DND-41 (cell line): Measurements from ENCODE around the gene ZNF488.

Source experiments
- ATAC-seq: fragments of 200-7000 bp; cut with Tn5 transposase; 3 replicates; pipeline ENCODE4 v1.9.1; 2021; ENCODE audit warnings: low read depth; ENCODE audit not compliant: insufficient read depth
- DNase-seq: peaks from one replicate; pipeline ENCODE4 v3.0.0-alpha.2; 2020
- H2AFZ ChIP-seq: 2 replicates; pipeline ENCODE4 v1.6.0; 2012; ENCODE audit warnings: low read depth, low read length
- H3K27ac ChIP-seq: 2 replicates; pipeline ENCODE4 v1.5.1; 2012; ENCODE audit warnings: low read length, inconsistent platforms
- H3K27me3 ChIP-seq: fragments of 200-600 bp; sonication (generic); 2 replicates; pipeline ENCODE4 v1.6.0; 2012; ENCODE audit warnings: low read length, mild to moderate bottlenecking, inconsistent platforms; ENCODE audit not compliant: insufficient read depth, poor library complexity
- H3K36me3 ChIP-seq: 2 replicates; pipeline ENCODE4 v1.5.1; 2012; ENCODE audit warnings: low read length, inconsistent platforms; ENCODE audit not compliant: insufficient read depth
- H3K4me1 ChIP-seq: 2 replicates; pipeline ENCODE4 v1.5.1; 2012; ENCODE audit warnings: mild to moderate bottlenecking, low read length; ENCODE audit not compliant: insufficient read depth
- H3K4me2 ChIP-seq: 2 replicates; pipeline ENCODE4 v1.6.0; 2012; ENCODE audit warnings: mild to moderate bottlenecking, moderate library complexity, low read length, inconsistent platforms; ENCODE audit not compliant: insufficient read depth
- H3K4me3 ChIP-seq, 2 experiments: fragments of 200-600 bp in 1 of 2; shearing (Covaris generic) in 1 of 2; 2 replicates each; pipeline ENCODE4 v1.5.1; 2012 to 2016; ENCODE audit warnings: inconsistent platforms in 2 of 2, low read length in 2 of 2, mild to moderate bottlenecking in 2 of 2, low read depth in 1 of 2, moderate library complexity in 1 of 2
- H3K79me2 ChIP-seq: 2 replicates; pipeline ENCODE4 v1.6.0; 2012; ENCODE audit warnings: low read length, inconsistent platforms; ENCODE audit not compliant: insufficient read depth
- H3K9ac ChIP-seq: 2 replicates; pipeline ENCODE4 v1.6.0; 2012; ENCODE audit warnings: low read depth, mild to moderate bottlenecking, inconsistent platforms, low read length, moderate library complexity
- H3K9me3 ChIP-seq: 2 replicates; pipeline ENCODE4 v1.5.1; 2012; ENCODE audit warnings: low read length, moderate library complexity, mild to moderate bottlenecking, inconsistent platforms; ENCODE audit not compliant: insufficient read depth, severe bottlenecking
- H4K20me1 ChIP-seq: 2 replicates; pipeline ENCODE4 v1.6.0; 2012; ENCODE audit warnings: low read length; ENCODE audit not compliant: insufficient read depth
- EZH2 ChIP-seq: IDR thresholded peaks from 3 replicates; pipeline ENCODE4 v1.6.1; 2012; ENCODE audit warnings: borderline replicate concordance, low read depth, mild to moderate bottlenecking, moderate library complexity, low read length, inconsistent platforms; ENCODE audit not compliant: severe bottlenecking
- TF ChIP-seq, protein P1 (sequence below): IDR thresholded peaks from 2 replicates; pipeline ENCODE4 v1.5.1; 2012; ENCODE audit warnings: borderline replicate concordance, low read length, moderate library complexity, mild to moderate bottlenecking; ENCODE audit not compliant: poor library complexity, severe bottlenecking; ENCODE audit errors: extremely low read depth

Gene ZNF488, protein sequence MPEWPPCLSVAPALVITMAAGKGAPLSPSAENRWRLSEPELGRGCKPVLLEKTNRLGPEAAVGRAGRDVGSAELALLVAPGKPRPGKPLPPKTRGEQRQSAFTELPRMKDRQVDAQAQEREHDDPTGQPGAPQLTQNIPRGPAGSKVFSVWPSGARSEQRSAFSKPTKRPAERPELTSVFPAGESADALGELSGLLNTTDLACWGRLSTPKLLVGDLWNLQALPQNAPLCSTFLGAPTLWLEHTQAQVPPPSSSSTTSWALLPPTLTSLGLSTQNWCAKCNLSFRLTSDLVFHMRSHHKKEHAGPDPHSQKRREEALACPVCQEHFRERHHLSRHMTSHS

DNA sequence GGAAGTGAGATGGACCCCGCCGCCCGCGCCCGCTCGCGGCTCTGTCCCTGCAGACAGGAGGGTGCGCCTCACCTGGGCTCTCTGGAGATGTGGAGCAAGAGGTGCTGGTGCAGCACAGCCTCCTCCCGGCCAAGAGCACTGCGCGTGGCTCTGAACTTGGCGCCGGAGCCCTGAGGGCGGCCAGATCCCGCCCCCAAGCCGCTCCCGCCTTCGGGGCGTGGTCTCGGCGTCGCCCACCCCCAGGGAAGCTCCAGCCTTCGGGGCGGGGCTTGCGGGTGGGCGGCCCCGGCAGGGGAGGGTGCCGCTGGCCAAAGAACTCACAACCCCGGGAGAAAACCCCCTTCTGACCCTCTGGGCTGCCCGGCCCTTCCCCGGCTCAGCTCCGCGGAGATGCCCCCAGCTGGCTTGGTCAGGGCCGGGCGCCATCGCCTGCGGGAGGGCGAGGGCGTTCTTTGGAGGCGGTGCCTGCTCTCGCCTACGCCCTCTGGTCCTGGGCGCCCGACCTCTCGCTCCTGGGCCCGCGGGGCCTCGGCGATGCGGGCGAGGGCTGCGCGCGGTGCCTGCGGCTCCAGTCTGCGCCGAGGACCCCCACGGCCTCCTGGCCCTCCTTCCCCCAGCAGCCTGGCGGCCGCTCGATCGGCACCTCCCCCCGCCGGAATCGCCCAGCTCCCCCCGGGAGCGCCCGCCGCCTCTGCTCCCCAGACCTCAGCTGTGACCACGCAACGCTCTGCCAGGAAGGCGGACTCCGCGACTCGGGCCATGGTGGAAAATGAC lies at the start of gene ZNF488:
Gene ZNF488, minus strand, starts transcription at position 146 of the 774 bp plus-strand sequence. CDS start 15,464 bp downstream, outside the sequence.
- ATAC-seq (peak; percentile 97), DNase-seq (peak; percentile 76)
- H3K9ac ChIP-seq, result peak within 1 kb of the TSS; percentile 52
- no peak within 1 kb of the TSS for H3K27ac ChIP-seq
- peak within 1 kb of the TSS; percentile 81 for H2AFZ ChIP-seq
- H3K79me2 ChIP-seq, result no peaks in the 10 kb centered on the region
- H3K27me3 ChIP-seq, result peaks cover 52% of the 10 kb centered on the region
- TF ChIP-seq, protein P1, sequence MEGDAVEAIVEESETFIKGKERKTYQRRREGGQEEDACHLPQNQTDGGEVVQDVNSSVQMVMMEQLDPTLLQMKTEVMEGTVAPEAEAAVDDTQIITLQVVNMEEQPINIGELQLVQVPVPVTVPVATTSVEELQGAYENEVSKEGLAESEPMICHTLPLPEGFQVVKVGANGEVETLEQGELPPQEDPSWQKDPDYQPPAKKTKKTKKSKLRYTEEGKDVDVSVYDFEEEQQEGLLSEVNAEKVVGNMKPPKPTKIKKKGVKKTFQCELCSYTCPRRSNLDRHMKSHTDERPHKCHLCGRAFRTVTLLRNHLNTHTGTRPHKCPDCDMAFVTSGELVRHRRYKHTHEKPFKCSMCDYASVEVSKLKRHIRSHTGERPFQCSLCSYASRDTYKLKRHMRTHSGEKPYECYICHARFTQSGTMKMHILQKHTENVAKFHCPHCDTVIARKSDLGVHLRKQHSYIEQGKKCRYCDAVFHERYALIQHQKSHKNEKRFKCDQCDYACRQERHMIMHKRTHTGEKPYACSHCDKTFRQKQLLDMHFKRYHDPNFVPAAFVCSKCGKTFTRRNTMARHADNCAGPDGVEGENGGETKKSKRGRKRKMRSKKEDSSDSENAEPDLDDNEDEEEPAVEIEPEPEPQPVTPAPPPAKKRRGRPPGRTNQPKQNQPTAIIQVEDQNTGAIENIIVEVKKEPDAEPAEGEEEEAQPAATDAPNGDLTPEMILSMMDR, result no peak
- peak; percentile 72 for TF ChIP-seq EZH2
- H3K4me1 ChIP-seq, result peaks cover 18% of the 10 kb centered on the region
- no peaks in the 10 kb centered on the region for H3K36me3 ChIP-seq
- no peaks in the 10 kb centered on the region for H3K9me3 ChIP-seq
- H4K20me1 ChIP-seq, result 0 out of 2 replicates have a peak, but pooled peaks cover 3% of the 10 kb centered on the region
- peak within 1 kb of the TSS; percentile 89 for H3K4me2 ChIP-seq
- H3K4me3 ChIP-seq, result peak within 1 kb of the TSS; percentile 32 to 66

DNA sequence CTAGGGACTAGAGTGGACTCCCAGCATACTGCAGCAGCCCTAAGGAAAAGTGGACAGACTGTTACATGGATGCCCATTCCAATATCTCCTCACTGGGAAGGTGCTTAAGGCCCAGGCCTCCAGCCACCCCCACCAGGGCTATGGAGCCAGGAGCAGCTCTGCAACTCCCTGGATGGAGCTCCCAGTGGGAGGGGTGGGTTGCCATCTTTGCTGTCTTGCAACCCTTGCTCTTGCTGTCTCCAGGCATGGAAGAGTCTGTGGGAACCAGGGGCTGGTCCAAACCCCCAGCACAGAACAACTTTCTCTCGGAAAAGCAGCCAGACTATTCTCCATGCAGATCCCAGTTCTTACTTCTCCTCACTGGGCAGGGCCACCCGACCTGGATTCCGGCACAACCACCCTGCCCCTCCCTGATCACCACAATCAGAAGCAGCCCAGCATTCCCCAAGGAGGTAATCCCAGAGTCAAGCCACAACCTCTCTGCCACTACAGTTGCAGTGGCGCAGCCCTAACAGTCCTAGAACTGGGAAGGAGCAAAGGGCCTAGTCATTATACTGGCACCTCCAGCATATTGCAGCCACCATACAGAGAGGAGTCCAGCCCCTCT lies 41.8 kb upstream of the ZNF488 start:
- Histone ChIP-seq H2AFZ (no peak overlapping the region), H3K36me3 (no peaks in the 10 kb centered on the region)
- DNase-seq, result no peak

DNA sequence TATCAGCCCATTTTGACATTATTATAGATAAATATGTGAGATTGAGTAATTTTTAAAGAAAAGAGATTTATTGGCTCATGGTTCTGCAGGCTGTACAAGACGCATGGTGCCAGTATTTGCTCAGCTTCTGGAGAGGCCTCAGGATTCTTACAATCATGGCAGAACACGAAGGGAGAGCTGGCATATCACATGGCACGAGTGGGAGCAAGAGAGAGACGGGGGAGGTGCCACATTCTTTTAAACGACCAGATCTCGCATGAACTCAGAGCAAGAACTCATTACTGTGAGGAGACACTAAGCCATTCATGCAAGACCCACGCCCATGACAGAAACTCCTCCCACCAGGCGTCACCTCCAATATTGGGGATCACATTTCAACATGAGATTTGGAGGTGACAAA lies 40.1 kb upstream of the ZNF488 start:
- Histone ChIP-seq H3K4me1 (no peaks in the 10 kb centered on the region), H3K9ac (no peak overlapping the region), H3K36me3 (no peaks in the 10 kb centered on the region), H3K9me3 (no peaks in the 10 kb centered on the region), H3K79me2 (no peaks in the 10 kb centered on the region), H3K4me3 (no peak overlapping the region), H3K27ac (no peak overlapping the region), H4K20me1 (no peaks in the 10 kb centered on the region), H3K27me3 (no peaks in the 10 kb centered on the region), H3K4me2 (no peak overlapping the region), H2AFZ (no peak overlapping the region)
- DNase-seq, result no peak
- no peak for ATAC-seq
- no peak for TF ChIP-seq EZH2
- TF ChIP-seq, protein P1, result no peak

More for the DNA sequence above, 41.8 kb upstream of the ZNF488 start:
- Histone ChIP-seq H4K20me1 (no peaks in the 10 kb centered on the region), H3K27ac (no peak overlapping the region), H3K9ac (no peak overlapping the region), H3K4me1 (no peaks in the 10 kb centered on the region), H3K4me3 (no peak overlapping the region), H3K9me3 (no peaks in the 10 kb centered on the region), H3K27me3 (no peaks in the 10 kb centered on the region), H3K79me2 (no peaks in the 10 kb centered on the region), H3K4me2 (no peak overlapping the region)
- TF ChIP-seq, protein P1, result no peak
- TF ChIP-seq EZH2, result no peak
- no peak for ATAC-seq
